ENCODE measurements around the gene TBX5. TPM values are rescaled to one million over a fixed set of nuclear protein-coding genes. Genes with fewer than 3 reads are reported as not detected.

Gene TBX5
- total RNA-seq, 1 donor from 2014 or later = not detected

- Histone ChIP-seq H3K27me3 (no peaks in the 10 kb centered on the region), H3K9me3 (no peaks in the 10 kb centered on the region)
These were observed 42.1 kb upstream of the TBX5 start for GRCh38 chr12:114447799-114448617.

GRCh38 chr12:114447274-114447716, 41.4 kb upstream of the TBX5 start:
- Histone ChIP-seq H3K9me3 (no peaks in the 10 kb centered on the region), H3K36me3 (no peaks in the 10 kb centered on the region), H3K27me3 (no peaks in the 10 kb centered on the region), H3K27ac (no peak overlapping the region), H3K4me3 (no peak overlapping the region), H3K4me1 (no peaks in the 10 kb centered on the region)
- TF ChIP-seq POLR2A (IDR thresholded peaks at IDR 0.05) (no peak), POLR2AphosphoS5 (IDR thresholded peaks at IDR 0.05; ENCODE audit: insufficient read depth in 1 of 2, low read depth in 1 of 2) (no peak), CTCF (IDR thresholded peaks at IDR 0.05) (no peak)
- intact Hi-C loops (cut with DNase I) = no loop called here
- DNase-seq (ENCODE audit: extremely low spot score in 2 of 2) = no peak

More at GRCh38 chr12:114447799-114448617, 42.1 kb upstream of the TBX5 start:
- Histone ChIP-seq H3K36me3 (no peaks in the 10 kb centered on the region), H3K4me3 (no peak overlapping the region), H3K27ac (no peak overlapping the region), H3K4me1 (no peaks in the 10 kb centered on the region)
- DNase-seq (ENCODE audit: extremely low spot score in 2 of 2) = no peak
- intact Hi-C loops (cut with DNase I) = no loop called here
- no peak for TF ChIP-seq POLR2A (IDR thresholded peaks at IDR 0.05)
- no peak for TF ChIP-seq POLR2AphosphoS5 (IDR thresholded peaks at IDR 0.05; ENCODE audit: insufficient read depth in 1 of 2, low read depth in 1 of 2)
- no peak for TF ChIP-seq CTCF (IDR thresholded peaks at IDR 0.05)

GRCh38 chr12:114445401-114446323, 39.7 kb upstream of the TBX5 start:
- TF ChIP-seq POLR2A (IDR thresholded peaks at IDR 0.05) = no peak
- no peak for TF ChIP-seq POLR2AphosphoS5 (IDR thresholded peaks at IDR 0.05; ENCODE audit: insufficient read depth in 1 of 2, low read depth in 1 of 2)
- intact Hi-C loops (cut with DNase I) = no loop called here
- Histone ChIP-seq H3K36me3 (no peaks in the 10 kb centered on the region), H3K4me3 (no peak overlapping the region), H3K27me3 (no peaks in the 10 kb centered on the region), H3K4me1 (no peaks in the 10 kb centered on the region), H3K9me3 (no peaks in the 10 kb centered on the region), H3K27ac (no peak overlapping the region)
- DNase-seq (ENCODE audit: extremely low spot score in 2 of 2) = no peak

- intact Hi-C loops (cut with DNase I) = no loop called here
- no peak for TF ChIP-seq POLR2A (IDR thresholded peaks at IDR 0.05)
- no peak for TF ChIP-seq CTCF (IDR thresholded peaks at IDR 0.05)
- no peak for TF ChIP-seq POLR2AphosphoS5 (IDR thresholded peaks at IDR 0.05; ENCODE audit: insufficient read depth in 1 of 2, low read depth in 1 of 2)
- H3K9me3 ChIP-seq = no peaks in the 10 kb centered on the region
- H3K27me3 ChIP-seq = no peaks in the 10 kb centered on the region
- no peak overlapping the region for H3K4me3 ChIP-seq
- no peaks in the 10 kb centered on the region for H3K36me3 ChIP-seq
- no peak for DNase-seq (ENCODE audit: extremely low spot score in 2 of 2)
- no peaks in the 10 kb centered on the region for H3K4me1 ChIP-seq
- H3K27ac ChIP-seq = no peak overlapping the region
These were observed 38.7 kb upstream of the TBX5 start for GRCh38 chr12:114444422-114445279.

Measured in vagina (tissue), 2 donors.